Kidney (tissue), 14 donors: ENCODE results near the gene UAP1L1. TPM values are rescaled to one million over a fixed set of nuclear protein-coding genes. Genes with fewer than 3 reads are reported as not detected.

Source experiments
- DNase-seq, 5 donors: peaks; one replicate each; pipeline ENCODE4 v3.0.0-alpha.2; 2013 to 2020
- FAIRE-seq: peaks from 2 replicates; lab custom pipeline; 2012; peaks lifted over from hg19 to GRCh38; lab: Jason Lieb, UNC
- H3K27ac ChIP-seq, 2 donors: one replicate each; pipeline ENCODE4 v1.7.0; 2013; ENCODE audit warnings: low read depth in 2 of 2, low read length in 2 of 2, inconsistent platforms in 1 of 2
- H3K27me3 ChIP-seq: one replicate; pipeline ENCODE4 v1.7.1; 2013; ENCODE audit warnings: low read length, inconsistent platforms; ENCODE audit not compliant: control insufficient read depth, insufficient read depth
- H3K36me3 ChIP-seq, 3 donors: one replicate each; pipeline versions ENCODE4 v1.7.0 to v1.7.1; 2013; ENCODE audit warnings: low read length in 3 of 3, control low read depth in 1 of 3, inconsistent platforms in 1 of 3; ENCODE audit not compliant: insufficient read depth in 3 of 3, control insufficient read depth in 2 of 3
- H3K4me1 ChIP-seq, 3 donors: one replicate each; pipeline versions ENCODE4 v1.7.0 to v1.7.1; 2013; ENCODE audit warnings: low read length in 3 of 3, inconsistent platforms in 1 of 3, low read depth in 1 of 3; ENCODE audit not compliant: control insufficient read depth in 2 of 3, insufficient read depth in 2 of 3
- H3K4me3 ChIP-seq, 3 donors: one replicate each; pipeline versions ENCODE4 v1.7.0 to v1.8.1; 2013; ENCODE audit warnings: low read length in 3 of 3, control low read depth in 1 of 3, inconsistent platforms in 1 of 3
- H3K9ac ChIP-seq, 3 donors: one replicate each; pipeline versions ENCODE4 v1.7.0 to v1.7.1; 2013; ENCODE audit warnings: low read length in 3 of 3, control low read depth in 1 of 3, inconsistent platforms in 1 of 3
- H3K9me3 ChIP-seq, 3 donors: one replicate each; pipeline versions ENCODE4 v1.7.0 to v1.7.1; 2013; ENCODE audit warnings: low read length in 3 of 3, control low read depth in 1 of 3, inconsistent platforms in 1 of 3; ENCODE audit not compliant: control insufficient read depth in 2 of 3, insufficient read depth in 1 of 3
- intact Hi-C: fragments of 100-400 bp; cut with DNase I; formaldehyde crosslinking; loops from one replicate; pipeline ENCODE4 v1.11.1; 2022
- polyA plus RNA-seq: library from polyadenylated mRNA; stranded (reverse); fragments of 350-450 nt; fragmentation: Illumina TruSeq; extraction: RNeasy Lipid Tissue Mini Kit (QIAGEN cat#74804); gene quantifications from one replicate; pipeline ENCODE4 v1.2.3, GENCODE V29; 2014; ENCODE audit warnings: low read depth, low replicate concordance; ENCODE audit not compliant: insufficient read depth
- total RNA-seq: library from RNA; stranded (reverse); fragmentation: NEBNext Ultra II Directional; extraction: Animal tissue kit (Norgen Biotek cat#: 25700); gene quantifications from one replicate; pipeline ENCODE4 v1.2.1, GENCODE V29; 2021
- TF ChIP-seq, protein P1 (sequence below): IDR thresholded peaks from 3 replicates; pipeline ENCODE4 v1.5.1; 2012; ENCODE audit warnings: mild to moderate bottlenecking, moderate library complexity, borderline replicate concordance; ENCODE audit not compliant: insufficient read depth; ENCODE audit errors: extremely low read depth
- donor health status: control.
- donor health status: control.
- donor health status: control.
- donor health status: control.
- donor health status: control.
- donor health status: DM: yes; HTN: yes; CAD: no.
- donor health status: Normal renal cell carcinoma (clear cell type).

The UAP1L1 gene
- total and polyA plus RNA-seq, 2 donors from 2014 or later: 12.7 to 14.4 TPM

GRCh38 chr9:137083394-137084004 lies 6.2 kb downstream of the UAP1L1 start:
- no peak overlapping the region for H3K9ac ChIP-seq
- H3K9me3 ChIP-seq: no peaks in the 10 kb centered on the region
- H3K36me3 ChIP-seq: peaks cover 2 to 14% (median 6%) of the 10 kb centered on the region in 3 donors
- TF ChIP-seq, protein P1, sequence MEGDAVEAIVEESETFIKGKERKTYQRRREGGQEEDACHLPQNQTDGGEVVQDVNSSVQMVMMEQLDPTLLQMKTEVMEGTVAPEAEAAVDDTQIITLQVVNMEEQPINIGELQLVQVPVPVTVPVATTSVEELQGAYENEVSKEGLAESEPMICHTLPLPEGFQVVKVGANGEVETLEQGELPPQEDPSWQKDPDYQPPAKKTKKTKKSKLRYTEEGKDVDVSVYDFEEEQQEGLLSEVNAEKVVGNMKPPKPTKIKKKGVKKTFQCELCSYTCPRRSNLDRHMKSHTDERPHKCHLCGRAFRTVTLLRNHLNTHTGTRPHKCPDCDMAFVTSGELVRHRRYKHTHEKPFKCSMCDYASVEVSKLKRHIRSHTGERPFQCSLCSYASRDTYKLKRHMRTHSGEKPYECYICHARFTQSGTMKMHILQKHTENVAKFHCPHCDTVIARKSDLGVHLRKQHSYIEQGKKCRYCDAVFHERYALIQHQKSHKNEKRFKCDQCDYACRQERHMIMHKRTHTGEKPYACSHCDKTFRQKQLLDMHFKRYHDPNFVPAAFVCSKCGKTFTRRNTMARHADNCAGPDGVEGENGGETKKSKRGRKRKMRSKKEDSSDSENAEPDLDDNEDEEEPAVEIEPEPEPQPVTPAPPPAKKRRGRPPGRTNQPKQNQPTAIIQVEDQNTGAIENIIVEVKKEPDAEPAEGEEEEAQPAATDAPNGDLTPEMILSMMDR: no peak
- DNase-seq: peak in 2 of 5 donors; percentile 45 to 87
- no peak for FAIRE-seq
- no peak overlapping the region for H3K27ac ChIP-seq
- H3K4me3 ChIP-seq: no peak overlapping the region
- H3K27me3 ChIP-seq: peaks cover 11% of the 10 kb centered on the region
- intact Hi-C loops: no loop called here
- H3K4me1 ChIP-seq: peaks cover 0 to 12% (median 0%) of the 10 kb centered on the region in 3 donors

DNA sequence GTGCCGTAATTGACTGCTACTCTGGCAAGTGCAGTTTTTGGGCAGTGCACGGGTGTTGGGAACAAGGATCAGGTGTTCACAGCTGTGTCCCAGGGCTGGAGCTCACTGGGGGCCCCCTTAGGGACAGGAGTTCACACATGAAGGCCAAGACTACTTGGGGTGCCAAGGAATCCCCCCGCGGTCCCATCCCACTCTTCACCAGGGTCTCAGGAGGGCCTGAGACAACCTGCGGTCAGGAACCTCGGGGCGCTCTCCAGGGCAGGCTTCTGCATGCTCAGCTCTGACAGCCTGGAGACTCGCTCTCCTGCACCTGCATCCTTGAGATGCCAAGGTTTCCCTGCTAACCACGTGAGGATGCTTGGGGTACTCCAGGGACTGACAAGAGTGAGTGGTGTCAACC lies 7.2 kb downstream of the UAP1L1 start:
- peaks cover 2 to 9% (median 6%) of the 10 kb centered on the region in 3 donors for H3K36me3 ChIP-seq
- FAIRE-seq: no peak
- H3K4me1 ChIP-seq: peaks cover 0 to 9% (median 0%) of the 10 kb centered on the region in 3 donors
- no peak overlapping the region for H3K9ac ChIP-seq
- H3K27me3 ChIP-seq: peaks cover 7% of the 10 kb centered on the region
- H3K27ac ChIP-seq: no peak overlapping the region
- intact Hi-C loops: no loop called here
- H3K4me3 ChIP-seq: no peak overlapping the region
- no peaks in the 10 kb centered on the region for H3K9me3 ChIP-seq
- TF ChIP-seq, protein P1: no peak
- DNase-seq: peak in 2 of 5 donors; percentile 44 to 74

DNA sequence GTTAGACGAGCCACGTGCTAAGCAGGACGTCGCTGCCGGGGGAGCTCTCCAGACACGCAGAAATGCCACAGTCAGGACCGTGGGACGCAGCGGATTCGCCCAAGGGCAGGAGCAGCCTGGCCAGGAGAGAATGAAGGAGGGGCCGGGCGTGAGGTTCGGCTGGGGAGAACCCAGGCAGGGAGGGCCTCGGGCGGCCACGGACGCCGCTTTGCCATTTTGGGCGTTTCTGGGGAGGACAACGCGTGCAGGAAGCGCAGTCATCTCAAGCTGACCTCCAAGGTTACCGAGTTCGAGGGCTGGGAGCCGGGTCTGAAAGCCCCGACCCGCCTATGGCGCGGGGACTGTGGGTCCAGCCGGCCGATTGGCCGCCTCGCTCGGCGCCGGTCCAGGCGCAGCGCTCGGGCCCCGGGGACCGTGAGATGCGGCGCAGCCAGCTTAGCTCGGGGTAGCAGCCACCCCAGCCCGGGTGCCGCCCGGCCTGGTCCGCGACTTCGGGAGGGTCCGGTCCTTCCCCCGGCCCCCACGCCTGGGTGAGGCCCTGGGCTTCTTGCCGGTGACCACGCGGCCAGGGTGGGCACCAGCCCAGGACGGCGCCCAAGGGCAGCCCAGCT lies 8.7 kb downstream of the UAP1L1 start:
- peak overlapping the region; percentile 82 for H3K27ac ChIP-seq
- TF ChIP-seq, protein P1: no peak
- peaks cover 2 to 7% (median 7%) of the 10 kb centered on the region in 3 donors for H3K36me3 ChIP-seq
- DNase-seq (peak in 4 of 5 donors; percentile 9 to 90 (median 56)), FAIRE-seq (no peak)
- H3K4me1 ChIP-seq: peaks cover 0 to 9% (median 0%) of the 10 kb centered on the region in 3 donors
- H3K4me3 ChIP-seq: peak overlapping the region; percentile 52 to 74 (median 64)
- H3K9ac ChIP-seq: peak overlapping the region in 2 of 3 donors; percentile 57 to 66
- intact Hi-C loops: no loop called here
- H3K27me3 ChIP-seq: no peaks in the 10 kb centered on the region
- H3K9me3 ChIP-seq: no peaks in the 10 kb centered on the region
